Retina (tissue), 1 donor: ENCODE measurements around the gene SLCO2A1.

Experiments
- DNase-seq: peaks from one replicate; pipeline ENCODE4 v3.0.0-alpha.2; 2016

The SLCO2A1 gene

DNA sequence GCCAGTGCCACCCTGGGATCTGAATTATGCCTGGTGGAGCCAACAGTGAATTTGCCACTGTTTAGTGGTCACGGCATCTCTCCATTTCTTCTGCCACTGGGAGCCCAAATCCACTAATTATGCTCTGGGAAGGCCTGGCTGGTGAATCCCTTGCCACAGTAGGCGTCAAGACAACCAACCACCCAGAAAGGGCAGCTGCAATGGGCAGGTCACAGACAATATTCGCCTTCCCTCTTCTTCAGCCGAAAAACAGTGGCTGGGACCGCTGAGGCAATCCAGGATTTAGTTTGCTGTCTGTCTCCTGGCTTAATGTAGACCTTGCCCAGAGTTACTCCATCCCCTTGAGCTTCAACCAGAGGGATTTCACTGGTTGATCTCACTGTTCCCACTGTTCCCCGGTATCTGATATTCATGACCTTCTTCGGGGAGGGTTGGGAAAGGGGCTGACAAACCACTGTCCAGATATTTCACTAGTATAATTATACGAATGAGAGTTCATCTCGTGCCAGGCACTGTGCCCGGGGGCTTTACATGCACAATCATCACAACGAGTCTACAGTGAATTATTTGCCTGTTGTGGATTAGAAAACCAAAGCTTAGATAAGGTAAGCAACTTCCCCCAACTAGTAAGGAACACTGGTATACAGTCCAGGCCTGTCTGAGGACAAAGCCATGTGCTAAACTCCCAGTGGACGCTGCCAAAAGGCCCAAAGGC is 84.2 kb downstream of the SLCO2A1 start:
- DNase-seq = no peak

DNA sequence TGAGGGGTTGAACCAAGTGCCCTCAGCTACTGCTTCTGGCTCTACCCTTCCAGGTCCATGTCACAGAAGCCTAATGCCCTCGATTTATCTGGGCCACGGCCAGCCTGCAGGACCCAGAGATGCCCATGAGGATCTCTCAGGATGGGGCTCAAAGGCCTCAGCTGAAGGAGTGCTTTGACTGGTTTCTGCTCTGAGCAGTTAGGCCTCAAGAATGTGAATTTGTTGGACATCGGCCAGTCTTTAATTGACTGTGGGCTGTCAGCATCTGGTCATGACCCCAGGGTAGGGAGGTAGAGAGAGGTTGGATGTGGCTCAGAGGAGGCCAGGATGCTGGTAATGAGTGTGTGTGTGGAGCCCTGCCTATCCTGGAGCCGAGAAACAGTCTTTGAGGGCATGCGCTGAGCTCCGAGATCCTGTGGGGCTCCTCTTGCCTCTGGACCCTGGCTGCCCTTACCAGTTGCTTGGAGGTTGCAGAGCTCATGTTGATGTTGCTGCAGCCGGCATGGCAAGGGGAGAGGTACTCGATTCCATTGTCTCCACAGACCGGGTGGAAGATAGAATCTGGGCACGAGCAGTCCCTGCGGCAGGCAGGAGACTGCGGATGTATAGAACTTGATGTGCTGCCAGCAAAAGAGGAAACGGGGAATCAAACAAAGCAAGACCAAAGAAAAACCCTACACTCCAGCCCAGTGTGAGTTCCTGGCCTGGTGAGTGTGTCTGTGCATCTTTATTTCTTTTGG is 84.9 kb downstream of the SLCO2A1 start:
- DNase-seq = no peak

DNA sequence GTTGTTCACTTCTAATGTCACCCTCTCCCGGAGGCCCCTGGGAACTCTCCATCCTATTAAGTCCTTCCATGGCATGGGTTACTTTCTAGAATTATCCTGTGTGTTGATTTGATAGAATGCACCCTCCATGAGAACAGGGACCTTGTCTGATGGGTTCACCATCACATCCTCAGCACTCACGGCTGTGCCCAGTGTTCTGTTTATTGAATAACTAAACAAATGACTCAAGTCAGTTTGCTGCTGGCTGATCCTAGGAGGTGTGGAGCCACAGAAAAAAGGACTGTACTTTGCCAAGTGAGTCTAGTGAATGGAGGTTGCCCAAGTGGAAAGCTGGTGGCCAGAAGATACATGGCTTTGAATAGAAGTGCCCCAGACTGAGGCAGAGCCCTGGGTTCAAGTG is 85.5 kb downstream of the SLCO2A1 start:
- DNase-seq = no peak

DNA sequence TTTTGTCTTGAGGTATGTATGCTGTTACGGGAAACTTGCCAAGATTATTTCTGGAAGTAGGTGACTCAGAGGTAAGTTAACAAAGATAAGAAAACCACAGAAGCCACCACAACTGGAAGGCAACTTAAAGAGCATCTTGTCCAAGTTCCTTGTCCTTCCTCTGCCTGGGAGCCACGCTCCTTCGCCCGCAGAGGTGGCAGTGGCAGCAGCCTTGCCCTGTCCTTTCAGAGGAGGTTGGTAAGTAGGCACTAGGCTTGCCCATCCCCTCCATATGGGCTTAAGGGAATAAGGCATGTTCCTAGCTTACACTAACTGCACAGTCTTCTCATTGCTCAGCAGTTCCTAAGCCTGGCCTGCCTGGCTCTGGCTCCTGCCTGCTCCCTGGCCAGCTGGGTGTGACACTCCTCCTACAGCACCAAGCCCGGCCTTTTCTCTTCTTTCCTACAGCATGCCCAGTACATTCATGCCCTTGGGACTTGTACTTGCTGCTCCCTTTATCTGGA is 86.0 kb downstream of the SLCO2A1 start:
- no peak for DNase-seq

DNA sequence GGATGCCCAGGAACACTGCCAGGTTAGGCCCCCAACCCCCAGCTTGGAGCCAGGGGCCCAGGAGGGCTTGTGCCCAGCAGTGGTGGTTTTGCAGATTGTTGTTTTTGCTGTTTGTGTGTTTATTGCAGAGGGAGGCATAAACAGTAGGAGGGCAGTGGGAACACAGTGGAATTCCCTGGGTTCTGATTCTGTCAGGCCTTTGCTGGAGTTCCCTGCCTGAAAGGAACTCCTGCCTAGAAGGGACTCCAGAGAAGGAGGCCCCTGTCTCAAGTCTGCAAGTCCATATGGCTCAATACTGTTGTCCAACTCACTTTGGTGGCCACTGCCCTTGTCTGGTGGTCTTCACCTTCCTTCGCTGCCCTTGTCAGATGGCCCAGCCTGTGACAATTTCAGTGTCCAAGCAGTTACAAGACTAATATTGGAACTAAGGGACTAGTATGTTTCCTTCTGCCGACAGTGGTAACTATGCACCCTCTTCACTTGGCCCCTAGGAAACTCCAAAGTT is 86.6 kb downstream of the SLCO2A1 start:
- no peak for DNase-seq

DNA sequence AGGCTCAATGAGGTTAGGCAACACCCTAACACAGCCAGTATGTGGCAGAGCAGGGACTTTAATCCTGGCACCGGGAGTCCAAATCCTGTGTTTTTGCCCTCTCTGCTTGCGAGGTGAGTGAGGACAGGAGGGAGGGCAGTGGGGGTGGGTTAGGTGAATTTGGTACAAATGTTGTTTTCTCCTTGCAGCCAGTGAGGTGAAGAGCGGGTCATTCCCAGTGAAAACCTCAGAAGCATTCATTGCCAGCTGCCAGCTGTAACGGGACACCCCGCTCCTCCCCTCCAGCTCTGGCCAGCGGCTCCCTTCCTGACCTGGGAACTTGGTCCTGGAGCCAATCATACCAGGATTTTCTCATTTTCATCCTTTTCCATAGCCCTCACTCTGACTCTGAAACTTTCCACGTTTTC is 88.3 kb downstream of the SLCO2A1 start:
- DNase-seq = peak; percentile 37

DNA sequence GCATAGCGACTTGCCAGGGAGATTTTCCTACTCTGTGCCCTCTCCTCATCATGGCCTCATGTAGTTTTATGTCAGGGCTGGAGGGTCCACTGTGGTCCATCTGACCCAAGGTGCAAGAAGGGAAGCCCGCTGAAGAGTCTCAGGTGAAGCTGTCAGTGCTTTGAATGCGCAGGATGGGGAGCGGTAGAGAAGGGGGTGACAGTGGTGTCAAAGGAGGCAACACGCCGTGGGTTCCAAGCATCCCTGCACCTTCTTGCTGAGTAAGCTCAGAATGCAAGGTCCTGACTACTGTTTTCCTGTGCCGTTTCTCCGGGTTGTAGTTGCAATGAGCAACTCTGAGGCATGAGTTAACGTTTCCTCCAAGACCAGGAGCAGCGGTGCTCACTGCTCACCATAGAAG is 89.2 kb downstream of the SLCO2A1 start:
- no peak for DNase-seq

DNA sequence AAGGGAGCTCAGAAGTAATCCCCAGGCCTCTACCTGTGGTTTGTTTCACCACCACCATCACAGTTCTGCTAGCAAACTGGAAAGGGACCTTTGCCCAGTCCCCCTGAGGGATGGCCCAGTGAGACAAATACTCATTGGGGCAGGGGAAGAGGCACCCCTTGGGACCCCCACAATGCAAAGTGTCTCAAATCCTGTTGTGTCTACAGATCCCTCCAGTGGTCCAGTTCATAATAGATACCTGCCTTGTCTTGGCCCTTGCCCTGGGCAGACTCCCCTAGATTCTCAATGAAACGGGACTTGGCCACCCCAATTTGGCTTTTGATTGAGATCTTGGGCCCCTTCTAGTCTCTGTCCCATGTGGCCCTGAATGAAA is 90.3 kb downstream of the SLCO2A1 start:
- no peak for DNase-seq

DNA sequence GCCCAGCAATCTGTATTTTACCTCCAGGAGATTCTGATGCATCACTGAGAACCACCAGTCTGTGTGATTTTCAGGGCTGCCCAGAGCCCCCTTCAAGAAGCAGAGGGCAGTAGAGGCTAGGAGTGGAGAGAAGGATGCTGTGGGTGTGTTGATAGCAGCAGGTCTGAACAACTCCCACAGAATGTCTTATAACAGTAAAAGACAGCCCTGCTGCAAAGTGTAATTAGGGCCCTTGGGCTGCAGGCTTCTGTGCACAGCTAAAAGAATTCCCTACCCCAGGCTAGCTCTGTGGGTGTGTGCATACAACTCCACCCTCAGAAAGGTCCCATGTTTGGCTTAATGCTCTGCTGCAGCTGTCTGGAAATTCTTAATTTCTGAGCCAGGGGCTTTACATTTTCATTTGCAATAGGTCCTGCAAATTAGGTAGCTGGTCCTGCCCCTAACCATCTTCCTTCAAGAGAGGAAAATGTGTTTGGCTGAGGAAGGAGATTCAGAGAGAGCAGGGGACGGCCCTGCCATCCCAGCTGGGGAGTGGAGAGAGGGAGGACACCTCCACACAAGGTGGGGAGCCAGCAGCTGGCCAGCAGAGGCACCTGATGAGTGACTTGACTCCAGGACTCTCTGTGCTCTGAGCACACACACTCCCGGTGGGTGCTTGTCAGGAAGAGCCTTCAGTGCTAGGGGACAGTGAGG is 90.8 kb downstream of the SLCO2A1 start:
- DNase-seq = no peak

DNA sequence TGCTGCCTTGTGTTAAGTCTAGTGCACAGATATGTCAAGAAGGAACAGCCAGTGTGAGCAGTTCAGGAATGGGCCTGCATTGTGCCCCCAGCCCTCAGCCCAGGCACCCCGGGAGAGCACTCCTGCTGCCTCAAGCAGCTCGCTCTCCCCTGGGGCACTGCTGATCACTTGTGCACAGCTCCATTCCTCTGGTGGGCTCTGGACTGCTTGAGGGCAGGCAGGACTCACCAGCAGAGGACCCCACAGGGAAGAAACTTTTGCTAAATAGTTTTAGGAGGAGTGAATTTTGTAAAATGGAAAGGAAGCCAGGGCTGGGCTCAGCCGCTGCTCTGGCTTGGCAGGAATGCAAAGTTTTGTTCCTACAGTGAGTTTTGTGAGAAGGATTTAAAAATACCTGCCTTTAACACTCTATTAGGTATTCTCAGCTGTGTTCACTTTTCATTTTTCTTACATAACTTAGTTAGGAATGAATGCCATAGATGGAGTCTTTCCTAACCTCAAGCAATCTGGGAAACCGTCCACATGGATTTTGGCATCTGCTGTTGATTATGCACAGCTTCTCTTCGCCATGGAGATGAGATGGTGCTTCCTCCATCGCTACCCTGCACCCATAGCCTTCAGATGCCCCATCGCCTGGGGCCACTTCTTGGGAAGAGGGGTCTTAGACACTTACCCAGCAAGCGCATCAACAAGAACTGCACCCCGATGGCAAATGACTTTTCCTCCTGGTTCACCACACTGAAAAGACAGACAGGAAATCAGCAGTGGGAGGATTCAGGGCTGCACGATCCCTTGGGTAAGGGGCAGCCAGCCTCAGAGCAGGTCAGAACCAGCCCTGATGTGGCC is 91.7 kb downstream of the SLCO2A1 start:
- no peak for DNase-seq

DNA sequence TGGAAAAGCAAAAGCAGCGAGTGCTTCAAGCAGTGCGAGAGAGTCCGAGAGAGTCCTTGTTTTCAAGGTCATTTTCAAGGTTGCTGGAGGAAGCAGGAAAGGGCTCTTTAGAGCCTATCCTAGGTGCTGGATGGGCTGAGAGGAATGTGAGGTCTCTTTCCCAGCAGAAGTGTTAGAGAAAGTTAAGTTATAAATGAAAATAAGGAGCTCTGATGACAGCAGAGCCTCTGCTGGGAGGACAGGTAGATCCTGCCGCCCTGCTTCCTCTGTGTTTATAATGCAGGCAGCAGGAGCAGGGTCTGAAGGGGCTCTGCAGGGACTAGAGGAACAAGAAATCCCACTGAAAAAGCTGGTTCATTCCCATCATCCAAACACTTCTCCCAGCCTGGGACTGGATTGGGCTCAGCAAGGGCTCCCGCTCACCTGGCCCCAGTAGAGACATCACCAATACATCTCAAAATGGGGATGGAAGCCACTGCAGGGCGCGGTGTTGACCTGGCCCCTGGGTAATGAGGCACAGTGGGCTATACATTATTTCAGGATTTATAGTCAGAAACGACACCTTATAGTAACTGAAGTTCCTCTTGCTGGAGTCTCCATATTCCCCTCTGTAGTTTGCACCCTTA is 92.6 kb downstream of the SLCO2A1 start:
- DNase-seq = no peak

DNA sequence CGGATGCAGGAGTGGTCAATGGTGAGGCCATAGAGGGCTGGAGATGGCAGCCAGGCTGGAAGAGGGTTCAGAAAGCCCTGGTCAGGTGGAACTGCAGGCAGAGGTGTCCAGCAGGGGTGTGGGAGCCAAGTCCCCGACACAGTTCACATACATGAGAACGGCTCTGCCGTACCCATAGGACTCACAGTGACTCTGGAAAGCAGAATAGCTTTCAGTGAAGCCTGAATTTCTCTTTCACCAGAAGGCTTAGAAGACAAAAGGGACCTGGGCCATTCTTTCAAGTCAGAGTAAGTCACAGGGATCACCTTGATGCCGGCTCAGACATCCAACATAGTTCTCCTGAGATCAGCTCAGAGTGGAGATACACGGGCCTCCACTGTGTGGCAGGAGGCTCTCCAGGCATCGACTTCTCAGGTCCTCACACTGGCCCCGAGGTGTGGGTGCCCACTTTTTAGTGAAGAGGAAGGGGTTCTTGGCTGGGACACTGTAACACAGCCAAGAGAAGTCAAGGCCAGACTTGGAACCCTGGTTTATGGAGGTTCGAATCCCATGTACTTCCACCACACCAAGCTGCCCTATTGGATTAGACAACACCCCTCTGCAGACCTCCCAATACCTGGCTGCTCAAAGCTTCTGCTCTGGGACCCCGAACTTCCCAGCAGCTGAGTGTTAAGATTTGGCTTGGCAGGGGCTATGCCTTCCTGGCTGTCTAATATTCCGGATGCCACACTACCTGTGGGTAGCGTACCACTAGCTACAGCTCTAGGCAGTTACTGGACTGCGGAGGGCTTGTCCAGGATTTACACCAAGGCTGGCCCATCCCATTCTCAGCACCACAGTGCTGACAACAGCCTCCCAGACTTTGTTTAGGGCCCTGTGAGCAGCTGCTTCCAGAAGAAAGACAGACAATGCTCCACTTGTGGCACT is 93.6 kb downstream of the SLCO2A1 start:
- DNase-seq = no peak

DNA sequence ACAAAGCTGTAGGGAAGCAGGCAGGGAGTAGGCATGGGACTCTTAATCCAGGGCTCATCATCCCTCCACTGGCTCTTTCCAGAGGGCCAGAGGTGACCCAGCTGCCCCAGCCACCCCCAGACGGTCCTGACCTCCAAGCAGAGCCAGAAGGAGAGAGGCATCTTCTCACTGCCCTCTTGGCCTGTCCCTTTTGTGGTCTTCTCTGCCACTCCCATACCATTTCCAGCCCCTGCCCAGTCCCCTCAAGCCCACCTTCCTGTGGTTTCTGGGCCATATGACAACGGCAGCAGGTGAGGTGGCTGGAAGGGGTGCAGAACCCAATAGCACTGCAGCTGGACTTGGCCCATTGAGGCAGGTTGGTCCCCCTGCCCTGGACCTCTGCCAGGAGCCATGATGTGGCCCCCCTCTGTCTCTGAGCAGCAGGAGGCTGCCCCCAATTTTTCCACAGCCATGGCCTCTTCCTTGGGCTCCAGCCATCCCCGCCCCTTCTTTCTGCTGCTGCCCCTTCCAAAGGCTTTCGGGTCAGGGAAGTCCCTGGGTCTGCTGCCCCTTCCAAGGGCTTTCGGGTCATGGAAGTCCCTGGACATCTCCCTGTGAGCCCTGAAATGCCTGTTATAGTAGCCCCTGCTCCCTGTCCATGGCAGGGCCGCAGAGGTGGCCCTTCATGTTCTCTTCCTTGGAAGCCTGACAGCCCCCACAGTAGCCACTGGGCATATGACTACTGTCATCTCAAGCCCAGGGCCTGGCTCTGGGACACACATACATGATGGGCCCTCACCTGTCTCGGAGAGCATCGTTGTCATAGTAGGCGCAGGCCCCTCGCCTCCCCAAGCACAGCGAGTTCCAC is 94.5 kb downstream of the SLCO2A1 start:
- no peak for DNase-seq

DNA sequence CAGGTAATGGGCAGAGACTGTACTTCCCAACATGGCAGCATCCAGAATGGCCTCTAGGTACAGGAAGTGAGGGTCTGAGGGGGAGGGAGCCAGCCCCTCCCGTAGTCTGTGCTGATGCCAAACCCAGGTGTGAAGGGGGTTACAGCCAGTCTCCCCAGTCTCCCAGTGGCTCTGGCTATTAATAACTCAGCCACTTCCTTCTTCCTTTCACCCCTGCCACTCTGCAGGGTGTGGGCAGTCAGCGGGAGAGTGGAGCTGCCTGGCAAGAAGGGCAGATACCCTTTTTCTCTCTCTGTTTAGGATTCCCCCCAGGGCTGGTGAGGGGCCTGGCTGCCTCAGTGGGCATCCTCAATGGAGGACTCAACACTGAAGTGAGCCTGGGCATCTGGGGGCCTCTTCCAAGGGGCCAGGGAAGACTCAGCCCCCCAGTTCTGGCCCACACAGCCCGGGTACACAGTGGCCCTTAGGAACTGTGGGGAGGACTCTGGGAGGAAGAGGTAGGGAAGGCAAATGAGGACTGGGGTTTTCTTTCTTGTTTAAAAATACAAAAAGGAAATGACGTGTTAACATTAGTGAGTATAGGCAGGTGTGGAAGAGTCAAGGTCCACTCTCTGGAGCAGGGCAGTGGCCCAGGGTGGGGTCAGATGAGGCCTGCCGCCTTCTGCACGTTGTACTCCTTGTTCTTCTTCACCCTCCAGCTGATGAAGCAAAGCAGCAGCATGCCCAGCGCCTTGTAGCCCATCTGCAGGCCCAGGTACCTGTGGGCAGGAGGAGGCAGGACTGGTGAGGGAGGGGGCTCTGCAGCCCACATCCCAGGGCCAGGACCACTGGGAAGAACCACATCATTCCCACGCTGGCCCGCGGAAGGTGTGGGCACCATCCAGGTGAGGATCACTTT is 95.4 kb downstream of the SLCO2A1 start:
- DNase-seq = no peak

DNA sequence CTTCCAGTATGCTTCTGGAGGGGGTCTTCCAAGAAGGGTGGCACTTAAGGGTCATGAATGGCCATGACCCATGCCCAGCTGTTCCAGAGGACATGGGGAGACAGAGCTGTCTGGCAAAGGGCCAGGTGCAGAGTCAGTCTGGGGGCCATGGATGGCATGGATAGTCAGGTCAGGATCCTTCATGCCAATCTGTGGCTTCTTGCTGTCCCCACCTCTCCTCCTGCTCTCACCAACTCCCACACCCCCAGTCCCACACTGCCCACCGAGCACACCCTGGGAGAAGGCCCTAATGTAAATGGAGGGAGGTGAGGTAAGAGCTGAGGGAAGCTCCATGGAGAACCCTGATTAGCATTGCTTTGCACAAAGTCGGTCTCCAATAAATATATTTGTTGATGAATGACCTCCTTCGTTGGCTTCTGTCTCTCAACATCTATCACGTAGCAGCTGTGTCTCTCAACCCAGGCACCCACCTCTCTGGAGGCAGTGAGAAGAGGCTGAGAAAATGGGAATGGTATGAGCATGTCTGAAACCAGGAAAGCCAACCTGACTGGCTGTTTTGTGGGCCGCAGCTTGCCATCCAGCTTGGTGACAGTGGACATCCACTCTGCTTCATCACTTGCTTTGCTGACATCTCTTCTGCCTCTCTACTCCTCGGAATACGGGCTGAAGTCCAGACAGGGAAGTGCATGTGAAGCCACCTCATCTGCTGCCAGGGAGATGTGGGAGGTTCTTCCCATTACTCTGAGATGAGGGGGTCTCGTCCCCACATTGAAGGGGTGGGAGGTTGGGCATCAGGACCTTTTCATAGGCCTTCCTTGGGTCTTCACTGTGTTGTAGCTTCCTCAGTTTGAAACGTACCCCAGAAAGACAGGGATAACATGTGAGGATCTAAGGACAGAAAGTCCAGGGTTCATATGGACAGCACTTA is 96.4 kb downstream of the SLCO2A1 start:
- no peak for DNase-seq

DNA sequence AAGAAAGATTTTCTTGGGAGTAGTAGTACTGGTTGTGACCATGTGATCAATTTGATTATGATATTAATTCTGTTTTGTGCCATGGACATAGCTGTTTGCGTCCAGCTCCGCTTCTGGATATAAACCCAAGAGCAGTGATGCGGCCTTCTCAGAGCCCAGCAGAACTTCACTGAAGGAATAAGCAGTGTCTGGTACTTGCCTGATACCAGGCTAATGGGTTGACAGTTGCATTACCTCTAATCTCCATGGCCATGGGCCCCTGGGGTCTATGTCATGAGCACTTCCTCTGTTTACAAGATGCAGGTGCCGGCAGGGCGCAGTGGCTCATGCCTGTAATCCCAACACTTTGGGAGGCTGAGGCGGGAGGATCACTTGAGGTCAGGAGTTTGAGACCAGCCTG is 97.7 kb downstream of the SLCO2A1 start:
- DNase-seq = no peak

DNA sequence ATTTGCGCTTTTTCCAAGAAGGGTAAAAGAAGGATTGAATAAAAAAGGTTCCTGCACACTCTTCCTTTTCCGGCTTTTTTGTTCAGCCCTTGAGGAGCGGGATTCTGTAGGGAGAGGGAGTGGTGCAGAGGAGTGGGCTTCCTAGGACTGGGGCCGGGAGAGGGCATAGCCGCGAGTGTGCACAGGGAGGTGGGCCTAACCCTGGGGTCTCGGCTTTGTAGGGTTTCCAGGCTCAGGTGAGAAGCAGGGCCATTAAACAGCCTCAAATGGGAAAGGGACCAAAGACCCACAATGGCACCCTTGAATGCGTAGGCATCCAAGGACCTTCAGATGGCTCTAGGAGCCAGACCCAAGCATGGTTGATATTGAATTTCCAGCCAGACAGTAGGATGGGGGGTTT is 98.6 kb downstream of the SLCO2A1 start:
- DNase-seq = no peak
